ENCODE results near the gene PEPD.

GRCh38 chr19:33400856-33401682, 120.5 kb downstream of the PEPD start:
- TF ChIP-seq CTCF (IDR thresholded peaks at IDR 0.05) (no peak), POLR2A (IDR thresholded peaks at IDR 0.05) (no peak), POLR2AphosphoS5 (IDR thresholded peaks at IDR 0.05) (no peak), EP300 (IDR thresholded peaks at IDR 0.05; ENCODE audit: low read depth) (no peak)

All from transverse colon (tissue), 4 donors.